Measurements from ENCODE around the gene CDX1.

CDX1 gene

GRCh38 chr5:150124596-150124995 lies 42.0 kb upstream of the CDX1 start:
- no peak for DNase-seq (ENCODE audit: low read depth)
- TF ChIP-seq CTCF (conservative IDR thresholded peaks at IDR 0.05; ENCODE audit: control insufficient read depth, insufficient read depth, low read depth, low read length) = no peak
- H3K4me3 ChIP-seq (ENCODE audit: control insufficient read depth, low read depth, low read length) = no peak overlapping the region

DNA sequence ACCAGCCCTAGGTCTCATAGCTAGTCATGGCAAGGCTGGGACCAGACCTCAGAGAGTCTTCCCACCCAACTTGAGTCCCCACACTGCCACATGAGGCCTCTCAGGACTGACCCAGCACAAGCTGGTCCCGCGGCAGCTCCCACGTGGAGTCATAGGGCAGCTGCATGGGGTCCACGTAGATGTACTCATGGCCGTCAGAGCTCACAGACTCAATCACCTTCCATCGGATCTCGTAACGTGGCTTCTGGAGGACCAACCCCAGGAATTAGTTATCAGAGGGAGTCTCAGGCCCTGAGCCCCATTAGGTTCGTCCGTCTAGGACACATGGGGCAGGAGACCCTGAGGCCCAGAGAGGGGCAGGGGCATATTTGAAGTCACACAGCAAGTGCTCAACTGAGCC lies 41.2 kb upstream of the CDX1 start:
- DNase-seq (ENCODE audit: low read depth) = no peak
- H3K4me3 ChIP-seq (ENCODE audit: control insufficient read depth, low read depth, low read length) = no peak overlapping the region
- TF ChIP-seq CTCF (conservative IDR thresholded peaks at IDR 0.05; ENCODE audit: control insufficient read depth, insufficient read depth, low read depth, low read length) = no peak

DNA sequence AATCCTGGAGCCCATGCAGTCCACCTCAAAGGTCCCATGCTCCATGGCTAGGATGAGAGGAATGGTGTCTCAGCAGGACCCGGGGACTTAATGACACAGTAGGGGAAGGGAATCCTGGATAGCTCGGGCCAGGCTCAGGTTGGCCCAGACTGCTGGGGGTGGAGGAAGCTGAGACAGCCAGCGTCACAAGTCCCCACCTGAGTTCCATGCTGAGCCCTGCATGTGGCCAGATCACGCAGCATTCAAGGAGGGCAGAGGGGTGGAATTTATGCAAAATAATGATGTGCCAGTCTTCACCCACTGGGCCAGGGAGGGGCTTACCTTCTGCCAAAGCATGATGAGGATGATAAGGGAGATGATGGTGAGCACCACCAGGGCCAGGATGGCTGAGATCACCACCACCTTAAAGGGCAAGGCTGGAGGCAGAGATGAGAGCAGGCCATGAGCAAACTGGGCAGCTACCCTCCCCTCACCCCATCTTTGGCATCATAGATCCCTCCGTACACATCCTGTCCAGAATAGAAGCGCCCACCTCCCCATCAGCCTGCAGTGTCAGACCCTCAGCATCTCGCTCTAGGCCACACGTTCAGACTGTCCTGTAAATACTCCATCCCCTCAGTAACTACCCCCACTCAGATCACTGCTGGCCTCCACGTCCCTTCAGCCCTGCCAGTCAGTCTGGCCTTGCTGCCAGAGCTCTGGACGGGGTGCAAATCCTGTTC lies 40.2 kb upstream of the CDX1 start:
- H3K4me3 ChIP-seq (ENCODE audit: control insufficient read depth, low read depth, low read length) = no peak overlapping the region
- no peak for DNase-seq (ENCODE audit: low read depth)
- no peak for TF ChIP-seq CTCF (conservative IDR thresholded peaks at IDR 0.05; ENCODE audit: control insufficient read depth, insufficient read depth, low read depth, low read length)

- DNase-seq (ENCODE audit: low read depth) = no peak
- no peak overlapping the region for H3K4me3 ChIP-seq (ENCODE audit: control insufficient read depth, low read depth, low read length)
- TF ChIP-seq CTCF (conservative IDR thresholded peaks at IDR 0.05; ENCODE audit: control insufficient read depth, insufficient read depth, low read depth, low read length) = no peak
Measured at GRCh38 chr5:150126921-150127265, 39.7 kb upstream of the CDX1 start.

DNA sequence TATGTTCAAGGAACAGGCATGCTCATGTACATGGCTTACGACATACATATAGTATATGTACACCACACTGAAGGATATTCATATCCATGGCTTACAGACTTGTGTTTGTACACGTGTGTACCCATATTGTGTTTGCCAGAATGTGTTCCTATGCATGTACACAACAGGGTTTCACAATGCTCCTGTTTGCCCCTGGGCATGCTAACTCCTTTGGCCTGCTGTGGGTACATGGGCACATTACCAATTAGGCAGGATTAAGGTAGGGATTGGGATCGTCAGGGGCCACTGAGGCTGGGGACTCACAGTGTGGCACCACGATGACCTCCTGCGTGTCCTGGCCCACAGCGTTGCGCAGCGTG lies 37.1 kb upstream of the CDX1 start:
- no peak for TF ChIP-seq CTCF (conservative IDR thresholded peaks at IDR 0.05; ENCODE audit: control insufficient read depth, insufficient read depth, low read depth, low read length)
- DNase-seq (ENCODE audit: low read depth) = no peak
- no peak overlapping the region for H3K4me3 ChIP-seq (ENCODE audit: control insufficient read depth, low read depth, low read length)

- H3K4me3 ChIP-seq (ENCODE audit: control insufficient read depth, low read depth, low read length) = no peak overlapping the region
- peak; percentile 95 for TF ChIP-seq CTCF (conservative IDR thresholded peaks at IDR 0.05; ENCODE audit: control insufficient read depth, insufficient read depth, low read depth, low read length)
- peak; percentile 83 for DNase-seq (ENCODE audit: low read depth)
Measured at GRCh38 chr5:150129813-150130492, 36.6 kb upstream of the CDX1 start.

Measured in fibroblast of mammary gland (primary cell).